Astrocyte (in vitro differentiated cells and primary cell): ENCODE data around the gene ADARB2.

Experiments
- CTCF ChIP-seq: IDR thresholded peaks from 2 replicates; pipeline ENCODE4 v1.5.1; 2011; ENCODE audit warnings: low read depth, mild to moderate bottlenecking, inconsistent platforms, low read length, moderate library complexity; ENCODE audit not compliant: insufficient read depth
- EZH2 ChIP-seq: IDR thresholded peaks from 2 replicates; pipeline ENCODE4 v1.6.1; 2012; ENCODE audit warnings: mild to moderate bottlenecking, low read length, inconsistent platforms; ENCODE audit not compliant: insufficient read depth

- TF ChIP-seq CTCF (no peak), EZH2 (no peak)
These were observed 331.0 kb downstream of the ADARB2 start for GRCh38 chr10:1406132-1406966.
